Smooth muscle cell of bladder (primary cell): ENCODE measurements around the gene HSP90AB1. TPM values are rescaled to one million over a fixed set of nuclear protein-coding genes. Genes with fewer than 3 reads are reported as not detected.

ENCODE experiments used
- total RNA-seq: library from RNA; depleted of rRNA; stranded (reverse); fragments of >200 nt; gene quantifications from 2 replicates; pipeline ENCODE4 v1.2.3, GENCODE V29; 2014

The HSP90AB1 gene
- 262 and 386 TPM in 2 replicates for total RNA-seq

DNA sequence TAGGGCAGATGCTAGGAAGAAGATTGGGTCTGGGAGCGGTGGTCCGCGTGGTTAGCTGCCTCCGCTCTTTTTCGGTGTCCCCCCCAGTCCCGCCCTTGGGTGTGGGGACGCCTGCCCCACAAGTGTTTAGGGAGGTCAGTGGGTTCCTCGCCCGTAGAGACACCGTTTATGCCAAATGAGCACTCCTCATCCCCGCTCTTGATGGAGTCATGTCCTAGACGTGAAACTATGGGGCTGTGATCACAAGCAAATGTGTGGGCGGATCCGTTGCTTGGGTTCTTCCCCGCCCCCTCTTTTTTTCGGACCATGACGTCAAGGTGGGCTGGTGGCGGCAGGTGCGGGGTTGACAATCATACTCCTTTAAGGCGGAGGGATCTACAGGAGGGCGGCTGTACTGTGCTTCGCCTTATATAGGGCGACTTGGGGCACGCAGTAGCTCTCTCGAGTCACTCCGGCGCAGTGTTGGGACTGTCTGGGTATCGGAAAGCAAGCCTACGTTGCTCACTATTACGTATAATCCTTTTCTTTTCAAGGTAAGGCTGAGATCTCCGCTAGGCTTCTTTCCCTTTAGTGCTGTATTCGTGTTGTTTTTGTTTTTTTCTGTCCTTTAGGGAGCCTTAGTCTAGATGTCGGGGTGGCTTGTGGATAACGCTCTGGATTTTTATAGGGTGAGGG is at the start of gene HSP90AB1:
Gene HSP90AB1 (plus strand): TSS at position 439 of the 675 bp plus-strand sequence. CDS start 1,529 bp downstream, outside the sequence.

DNA sequence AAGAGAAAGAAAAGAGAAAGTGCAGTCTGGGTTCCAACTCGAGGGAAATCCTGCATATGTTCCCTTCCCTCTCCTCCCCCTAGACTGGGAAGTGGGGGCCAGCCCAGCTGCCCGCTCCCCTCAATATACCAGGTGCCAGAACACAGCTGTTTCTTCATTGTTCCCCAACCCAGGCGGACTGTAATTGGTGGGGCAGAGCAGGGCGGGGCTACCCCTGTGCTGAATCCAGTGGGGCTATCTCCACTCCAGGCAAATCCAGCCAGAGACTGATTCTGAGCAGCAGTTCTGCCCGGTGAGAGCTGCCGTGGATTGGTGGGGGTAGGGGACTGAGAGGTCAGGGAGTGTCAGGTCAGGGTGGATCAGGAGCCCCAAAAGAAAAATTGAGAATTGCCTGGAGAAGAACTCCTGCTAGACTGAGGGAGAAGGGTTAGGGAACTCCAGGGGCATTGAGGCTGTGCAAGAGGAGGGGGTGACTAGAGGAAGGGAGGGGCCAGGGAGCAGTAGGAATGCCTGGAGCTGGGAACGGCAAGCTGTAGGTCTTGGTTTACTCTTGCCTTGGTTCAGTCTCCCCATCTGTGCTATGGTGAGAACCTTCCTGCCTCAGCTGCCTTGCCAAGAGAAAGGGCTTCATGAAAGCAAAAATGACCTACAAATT is 30.1 kb upstream of the HSP90AB1 start, which contains the start of gene MYMX:
Gene MYMX (plus strand): TSS at position 250 of the 655 bp plus-strand sequence. CDS start 546 bp downstream, outside the sequence.

DNA sequence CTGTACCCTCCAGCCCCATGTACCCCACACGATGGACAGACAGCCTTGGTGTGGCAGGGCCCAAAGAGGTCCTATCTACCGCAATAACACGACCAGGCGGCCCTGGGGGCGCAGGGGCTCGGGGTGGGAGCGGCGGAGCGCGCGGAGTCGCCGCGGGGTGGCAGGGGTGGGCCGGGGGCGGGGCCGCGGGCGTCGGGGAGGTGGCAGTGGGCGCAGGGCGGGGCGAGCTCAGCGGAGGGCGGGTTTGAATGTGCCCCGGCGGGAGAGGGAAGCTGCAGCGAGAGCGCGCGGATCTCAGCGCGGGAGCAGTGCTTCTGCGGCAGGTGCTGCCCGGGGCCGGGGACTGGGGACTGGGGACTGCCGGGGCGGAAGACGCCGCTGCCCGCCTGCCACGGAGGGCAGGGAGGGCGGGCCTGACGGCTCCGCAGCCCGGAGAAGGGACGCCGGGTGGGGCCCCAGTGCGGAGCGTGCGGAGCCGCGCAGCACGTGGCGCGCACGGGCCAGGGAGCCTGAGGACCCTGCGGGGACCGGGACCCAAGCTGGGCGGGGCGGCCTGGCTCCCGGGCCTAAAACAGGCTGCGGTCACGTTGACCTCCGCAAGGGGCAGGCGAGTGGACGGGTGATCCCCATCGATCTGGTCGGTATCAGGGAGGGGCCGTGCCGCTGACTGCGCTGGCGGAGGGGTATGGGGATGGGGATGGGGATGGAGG is 23.4 kb upstream of the HSP90AB1 start, which contains the start of gene SLC29A1:
Gene SLC29A1 (plus strand): TSS at position 277 of the 710 bp plus-strand sequence. CDS start 3,719 bp downstream, outside the sequence.

DNA sequence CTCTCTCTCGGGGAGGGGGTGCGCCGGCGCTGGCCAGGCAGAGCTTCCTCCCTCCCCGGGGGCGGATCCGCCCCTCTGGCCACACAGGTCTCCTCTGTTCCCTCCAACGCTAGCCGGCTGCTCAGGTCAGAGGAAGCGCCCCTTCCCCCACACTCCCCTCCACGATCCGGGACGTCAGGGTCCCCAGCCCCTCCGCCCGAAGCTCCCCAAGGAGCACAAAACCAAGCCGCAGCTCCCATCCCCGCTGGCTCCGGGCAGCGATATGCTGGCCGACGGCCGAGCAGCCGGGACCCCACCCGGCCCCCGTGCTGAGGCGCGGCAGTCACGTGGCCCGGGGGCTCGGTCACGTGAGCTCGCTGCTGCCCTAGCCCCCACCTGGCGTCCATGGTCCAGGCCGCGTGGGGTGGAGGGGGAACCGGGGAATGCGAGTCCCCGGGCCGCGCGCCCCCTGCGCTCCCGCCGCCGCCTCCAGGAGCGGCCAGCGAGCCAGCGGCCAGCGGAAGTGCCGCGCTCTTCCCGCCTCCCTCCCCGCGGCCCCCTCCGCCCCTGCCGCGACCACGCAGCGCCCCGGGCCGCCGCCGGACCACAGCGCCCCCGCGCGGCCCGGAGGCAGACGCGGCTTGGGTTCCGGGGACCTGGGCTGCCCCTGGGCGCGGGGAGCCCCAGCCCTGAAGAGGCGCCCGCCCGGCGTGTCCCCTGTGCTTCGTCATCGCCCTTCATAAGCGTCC is 10.3 kb downstream of the HSP90AB1 start, which contains the start of gene SLC35B2:
Gene SLC35B2 (minus strand): TSS at position 504 of the 728 bp plus-strand sequence. CDS start 118 bp downstream, at position 386.

DNA sequence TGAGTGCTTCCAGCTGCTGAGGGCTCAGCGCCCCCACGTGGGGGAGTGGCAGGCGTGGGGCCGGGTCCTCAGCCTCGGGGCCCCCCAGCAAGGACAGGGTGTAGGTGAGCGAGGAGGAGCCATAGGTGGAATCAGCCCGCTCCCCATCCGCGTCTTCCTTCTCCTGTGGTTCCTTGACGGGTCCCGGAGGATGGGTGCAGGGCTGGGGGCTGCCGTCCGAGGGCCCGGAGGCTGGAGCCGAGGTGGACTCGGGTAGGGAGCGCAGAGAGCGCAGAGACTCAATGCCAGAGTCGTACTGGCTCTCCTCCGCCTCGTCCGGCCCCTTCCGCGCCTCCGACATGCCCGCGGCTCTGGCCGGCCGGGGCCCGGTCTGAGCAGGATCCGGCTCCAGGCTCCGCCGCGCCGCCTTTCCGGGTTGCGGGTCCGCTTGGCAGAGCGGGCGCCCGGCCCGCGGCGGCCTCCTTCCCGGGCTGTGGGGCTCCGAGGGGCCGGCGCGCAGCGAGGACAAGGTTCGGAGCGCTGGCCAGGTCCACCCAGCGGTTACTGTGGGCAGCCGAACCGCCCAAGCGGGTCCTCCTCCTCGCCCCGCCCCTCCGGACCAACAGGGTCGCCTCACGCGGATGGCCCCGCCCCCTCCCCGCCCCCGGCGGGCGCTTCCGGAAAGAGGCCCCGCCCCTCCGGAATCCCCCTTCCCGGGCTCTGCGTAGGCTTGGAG is 18.3 kb downstream of the HSP90AB1 start, which contains the start of gene NFKBIE:
Gene NFKBIE (minus strand): TSS at position 545 of the 715 bp plus-strand sequence. CDS start 205 bp downstream, at position 340.

DNA sequence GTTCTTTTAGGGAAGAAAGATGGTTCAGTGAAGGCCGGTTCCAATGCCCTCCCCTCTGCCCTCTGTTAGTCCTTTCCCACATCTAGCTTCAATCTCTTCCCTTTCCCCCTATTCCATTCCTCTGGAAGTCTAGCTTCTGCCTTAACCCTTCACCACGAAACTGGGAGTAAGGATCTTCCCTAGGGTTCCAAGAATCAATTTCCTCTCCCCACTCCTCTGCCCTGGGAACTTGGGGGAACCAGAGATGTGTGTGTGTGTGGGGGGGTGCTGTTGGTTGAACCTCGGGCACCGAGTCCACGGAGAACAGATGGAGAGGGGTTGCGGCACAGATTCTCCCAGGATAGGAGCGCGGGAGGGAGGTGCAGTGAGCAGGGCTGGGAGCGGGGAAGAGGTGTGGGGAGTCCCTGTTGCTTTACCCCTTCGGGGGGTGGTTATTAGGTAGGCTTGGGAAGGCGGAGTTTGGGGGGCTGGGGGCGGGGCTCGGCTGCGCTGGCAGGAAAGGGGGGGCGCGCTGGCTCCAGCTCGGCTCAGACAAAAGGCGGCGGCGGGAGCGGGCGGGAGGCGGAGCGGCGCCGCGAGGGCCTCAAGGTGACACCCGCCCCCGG is 23.1 kb downstream of the HSP90AB1 start, which contains the start of gene TMEM151B:
Gene TMEM151B (plus strand): TSS at position 530 of the 605 bp plus-strand sequence. CDS start 293 bp downstream, outside the sequence.

Other genes with a start within 250 kb of the HSP90AB1 start
- 59.0 and 100.0 TPM in 2 replicates for gene MRPL14, start 119.6 kb upstream of the HSP90AB1 start, total RNA-seq
- 23.9 and 37.0 TPM in 2 replicates for gene TMEM63B, start 119.5 kb upstream of the HSP90AB1 start, total RNA-seq
- gene CAPN11, start 88.3 kb upstream of the HSP90AB1 start, total RNA-seq = under 0.01 and 0.09 TPM in 2 replicates
- not detected in 2 replicates for gene MYMX, start 30.2 kb upstream of the HSP90AB1 start, total RNA-seq
- gene SLC29A1, start 23.5 kb upstream of the HSP90AB1 start, total RNA-seq = 3.1 and 6.2 TPM in 2 replicates
- 95.9 and 114 TPM in 2 replicates for gene SLC35B2, start 10.4 kb downstream of the HSP90AB1 start, total RNA-seq
- gene NFKBIE, start 18.4 kb downstream of the HSP90AB1 start, total RNA-seq = 2.3 and 3.6 TPM in 2 replicates
- not detected in 2 replicates for gene TMEM151B, start 23.3 kb downstream of the HSP90AB1 start, total RNA-seq
- gene AARS2, start 66.2 kb downstream of the HSP90AB1 start, total RNA-seq = 9.2 and 13.0 TPM in 2 replicates
- gene SPATS1, start 95.5 kb downstream of the HSP90AB1 start, total RNA-seq = not detected in 2 replicates
- 17.4 and 20.1 TPM in 2 replicates for gene CDC5L, start 140.6 kb downstream of the HSP90AB1 start, total RNA-seq